ENCODE measurements around the gene CRYBG2.

Gene CRYBG2

GRCh38 chr1:26399034-26399433 lies 45.1 kb upstream of the CRYBG2 start:
- DNase-seq = no peak
- Histone ChIP-seq H3K9me3 (ENCODE audit: insufficient read depth, low read length, severe bottlenecking) (no peaks in the 10 kb centered on the region), H3K27ac (ENCODE audit: low read length) (no peak overlapping the region), H2AFZ (ENCODE audit: low read depth, low read length) (no peak overlapping the region), H3K36me3 (ENCODE audit: insufficient read depth, low read length) (no peaks in the 10 kb centered on the region), H3K4me1 (ENCODE audit: insufficient read depth, low read length) (no peaks in the 10 kb centered on the region), H3K4me3 (ENCODE audit: low read depth in 1 of 2, low read length in 2 of 2) (no peak overlapping the region), H3K4me2 (ENCODE audit: insufficient read depth, low read length) (no peak overlapping the region), H4K20me1 (ENCODE audit: insufficient read depth, low read length) (no peaks in the 10 kb centered on the region), H3K9ac (ENCODE audit: low read depth, low read length) (no peak overlapping the region), H3K79me2 (ENCODE audit: insufficient read depth, low read length) (no peaks in the 10 kb centered on the region), H3K27me3 (ENCODE audit: insufficient read depth, low read length, poor library complexity) (peaks cover 3% of the 10 kb centered on the region)
- ATAC-seq (ENCODE audit: insufficient read depth, low read depth) = no peak
- TF ChIP-seq EZH2 (IDR thresholded peaks at IDR 0.05; ENCODE audit: borderline replicate concordance, low read depth, low read length, severe bottlenecking) = no peak
- no peak for TF ChIP-seq CTCF (IDR thresholded peaks at IDR 0.05; ENCODE audit: borderline replicate concordance, extremely low read depth, low read length, poor library complexity, severe bottlenecking)

GRCh38 chr1:26395754-26396153 lies 41.8 kb upstream of the CRYBG2 start:
- ATAC-seq (ENCODE audit: insufficient read depth, low read depth) (no peak), DNase-seq (no peak)
- no peak overlapping the region for H2AFZ ChIP-seq (ENCODE audit: low read depth, low read length)
- H3K4me1 ChIP-seq (ENCODE audit: insufficient read depth, low read length) = no peaks in the 10 kb centered on the region
- no peak overlapping the region for H3K4me2 ChIP-seq (ENCODE audit: insufficient read depth, low read length)
- no peak overlapping the region for H3K9ac ChIP-seq (ENCODE audit: low read depth, low read length)
- no peaks in the 10 kb centered on the region for H4K20me1 ChIP-seq (ENCODE audit: insufficient read depth, low read length)
- no peak overlapping the region for H3K27ac ChIP-seq (ENCODE audit: low read length)
- H3K27me3 ChIP-seq (ENCODE audit: insufficient read depth, low read length, poor library complexity) = no peaks in the 10 kb centered on the region
- no peak for TF ChIP-seq CTCF (IDR thresholded peaks at IDR 0.05; ENCODE audit: borderline replicate concordance, extremely low read depth, low read length, poor library complexity, severe bottlenecking)
- TF ChIP-seq EZH2 (IDR thresholded peaks at IDR 0.05; ENCODE audit: borderline replicate concordance, low read depth, low read length, severe bottlenecking) = no peak
- no peaks in the 10 kb centered on the region for H3K79me2 ChIP-seq (ENCODE audit: insufficient read depth, low read length)
- H3K9me3 ChIP-seq (ENCODE audit: insufficient read depth, low read length, severe bottlenecking) = no peaks in the 10 kb centered on the region
- H3K4me3 ChIP-seq (ENCODE audit: low read depth in 1 of 2, low read length in 2 of 2) = no peak overlapping the region
- no peaks in the 10 kb centered on the region for H3K36me3 ChIP-seq (ENCODE audit: insufficient read depth, low read length)

- Histone ChIP-seq H3K4me1 (ENCODE audit: insufficient read depth, low read length) (no peaks in the 10 kb centered on the region), H3K4me3 (ENCODE audit: low read depth in 1 of 2, low read length in 2 of 2) (no peak overlapping the region), H3K27me3 (ENCODE audit: insufficient read depth, low read length, poor library complexity) (no peaks in the 10 kb centered on the region), H3K79me2 (ENCODE audit: insufficient read depth, low read length) (no peaks in the 10 kb centered on the region), H2AFZ (ENCODE audit: low read depth, low read length) (no peak overlapping the region), H3K9ac (ENCODE audit: low read depth, low read length) (no peak overlapping the region), H3K9me3 (ENCODE audit: insufficient read depth, low read length, severe bottlenecking) (no peaks in the 10 kb centered on the region), H4K20me1 (ENCODE audit: insufficient read depth, low read length) (no peaks in the 10 kb centered on the region), H3K36me3 (ENCODE audit: insufficient read depth, low read length) (no peaks in the 10 kb centered on the region), H3K4me2 (ENCODE audit: insufficient read depth, low read length) (no peak overlapping the region), H3K27ac (ENCODE audit: low read length) (no peak overlapping the region)
- TF ChIP-seq EZH2 (IDR thresholded peaks at IDR 0.05; ENCODE audit: borderline replicate concordance, low read depth, low read length, severe bottlenecking) = no peak
- peak; percentile 38 for TF ChIP-seq CTCF (IDR thresholded peaks at IDR 0.05; ENCODE audit: borderline replicate concordance, extremely low read depth, low read length, poor library complexity, severe bottlenecking)
- DNase-seq (no peak), ATAC-seq (ENCODE audit: insufficient read depth, low read depth) (no peak)
These were observed 37.5 kb upstream of the CRYBG2 start for GRCh38 chr1:26391450-26391849.
